HepG2 (cell line): ENCODE results near the gene NFKBIL1. TPM values are rescaled to one million over a fixed set of nuclear protein-coding genes. Genes with fewer than 3 reads are reported as not detected.

Experiments used
- ATAC-seq: fragments of 200-7000 bp; cut with Tn5 transposase; 3 replicates; pipeline ENCODE4 v1.9.1; 2020; ENCODE audit warnings: mild to moderate bottlenecking, moderate library complexity
- BruUV-seq: library from RNA; stranded (reverse); fragments of 400-500 nt; replicated peaks from 2 replicates; lab custom pipeline; 2021; lab: Mats Ljungman, UMichigan
- CTCF ChIA-PET: fragments of 300-600 bp; formaldehyde crosslinking; extraction: SDS; loops from one replicate; lab custom pipeline; 2021; ENCODE audit warnings: low total read pairs, inconsistent platforms, low intra/inter-chr PET ratio; lab: Yijun Ruan, JAX
- POLR2A ChIA-PET: fragments of 350-600 bp; sonication (Branson Sonifier 250); formaldehyde crosslinking; loops from one replicate; lab custom pipeline; 2020; ENCODE audit warnings: antibody characterized with exemption, inconsistent platforms; lab: Yijun Ruan, JAX
- DNase-seq: peaks from one replicate; pipeline ENCODE4 v3.0.0-alpha.2; 2015; ENCODE audit warnings: low spot score
- FAIRE-seq: peaks from 3 replicates; lab custom pipeline; 2011; peaks lifted over from hg19 to GRCh38; lab: Jason Lieb, UNC
- H2AFZ ChIP-seq: one replicate; pipeline ENCODE4 v1.6.1; 2011; ENCODE audit warnings: low read length, inconsistent platforms
- H3K27ac ChIP-seq: fragments of 300-600 bp; 3 replicates; pipeline ENCODE4 v1.8.0; 2011; ENCODE audit warnings: mixed run types, mild to moderate bottlenecking, mixed read lengths, low read length, inconsistent platforms; ENCODE audit not compliant: insufficient read depth; ENCODE audit errors: extremely low read length
- H3K27me3 ChIP-seq, 2 experiments: fragments of 200-600 bp in 1 of 2; 2 replicates in 1 of 2; 3 replicates in 1 of 2; pipeline versions ENCODE4 v1.6.0 to v1.8.0; 2011; ENCODE audit warnings: low read length in 2 of 2, mild to moderate bottlenecking in 2 of 2, moderate library complexity in 2 of 2, inconsistent platforms in 1 of 2; ENCODE audit not compliant: insufficient read depth in 2 of 2, control insufficient read depth in 1 of 2
- H3K36me3 ChIP-seq, 2 experiments: fragments of 200-600 bp in 1 of 2; replicated peaks in 1 of 2; 2 replicates in 1 of 2; 3 replicates in 1 of 2; pipeline versions ENCODE4 v1.5.1 to v1.8.0; 2011; ENCODE audit warnings: low read length in 2 of 2, inconsistent platforms in 1 of 2; ENCODE audit not compliant: insufficient read depth in 2 of 2, control insufficient read depth in 1 of 2
- H3K4me1 ChIP-seq: 2 replicates; pipeline ENCODE4 v1.5.1; 2012; ENCODE audit warnings: low read length, inconsistent platforms; ENCODE audit not compliant: insufficient read depth
- H3K4me2 ChIP-seq: 2 replicates; pipeline ENCODE4 v1.6.0; 2011; ENCODE audit warnings: low read depth, low read length, inconsistent platforms
- H3K4me3 ChIP-seq, 3 experiments: fragments of 200-600 bp in 1 of 3; sonication (generic), shearing (Covaris generic) in 1 of 3; replicated peaks in 1 of 3; 2 replicates each; pipeline ENCODE4 v1.5.1; 2011 to 2016; ENCODE audit warnings: low read length in 3 of 3, inconsistent platforms in 2 of 3, low read depth in 2 of 3, mild to moderate bottlenecking in 2 of 3, control low read depth in 1 of 3, mixed read lengths in 1 of 3; ENCODE audit not compliant: insufficient read depth in 1 of 3
- H3K79me2 ChIP-seq: one replicate; pipeline ENCODE4 v1.6.1; 2011; ENCODE audit warnings: low read length, inconsistent platforms; ENCODE audit not compliant: insufficient read depth
- H3K9ac ChIP-seq: 2 replicates; pipeline ENCODE4 v1.6.0; 2011; ENCODE audit warnings: mild to moderate bottlenecking, low read depth, low read length, inconsistent platforms; ENCODE audit not compliant: insufficient read depth
- H3K9me3 ChIP-seq: 2 replicates; pipeline ENCODE4 v1.5.1; 2012; ENCODE audit warnings: mild to moderate bottlenecking, low read length
- H4K20me1 ChIP-seq: 2 replicates; pipeline ENCODE4 v1.6.0; 2011; ENCODE audit warnings: inconsistent platforms, mild to moderate bottlenecking, low read length, moderate library complexity; ENCODE audit not compliant: insufficient read depth
- AGO2 ChIP-seq: fragments of 200-400 bp; formaldehyde crosslinking; optimal IDR thresholded peaks from 2 replicates; pipeline ENCODE3; 2017; ENCODE audit warnings: mild to moderate bottlenecking, low read depth, low read length, moderate library complexity
- ISX ChIP-seq: sonication (generic); formaldehyde crosslinking; conservative IDR thresholded peaks from 2 replicates; pipeline ENCODE4 v1.5.0; 2020; ENCODE audit warnings: missing genetic modification reagents
- SNAPC2 ChIP-seq: sonication (generic); formaldehyde crosslinking; IDR thresholded peaks from 2 replicates; pipeline ENCODE4 v1.8.1; 2022; ENCODE audit warnings: mild to moderate bottlenecking, missing genetic modification reagents
- SUZ12 ChIP-seq: fragments of 150-350 bp; IDR thresholded peaks from 2 replicates; pipeline ENCODE4 v1.6.1; 2014; ENCODE audit warnings: low read depth, low read length
- TBP ChIP-seq: sonication (generic); formaldehyde crosslinking; IDR thresholded peaks from 2 replicates; pipeline ENCODE4 v1.5.0; 2020; ENCODE audit warnings: missing genetic modification reagents
- ZNF329 ChIP-seq: sonication (generic); formaldehyde crosslinking; IDR thresholded peaks from 2 replicates; pipeline ENCODE4 v1.9.0; 2021; ENCODE audit warnings: low read depth, mild to moderate bottlenecking, missing genetic modification reagents
- ZNF713 ChIP-seq: sonication (generic); formaldehyde crosslinking; IDR thresholded peaks from 2 replicates; pipeline ENCODE4 v1.4.0; 2020; ENCODE audit warnings: mild to moderate bottlenecking, missing genetic modification reagents
- WGBS: methylation state at CpG from one replicate; pipeline ENCODE4 v1.1.6; 2017; ENCODE audit warnings: low lambda C conversion rate; 5-methylcytosine and 5-hydroxymethylcytosine counted together
- in situ Hi-C: cut with HindIII; loops from 2 replicates; pipeline ENCODE4 v1.10.0; 2017; ENCODE audit warnings: low pct_unique_long_range_greater_than_20kb; ENCODE audit not compliant: extremely low pct_ligation_motif_present
- intact Hi-C: fragments of 100-400 bp; cut with micrococcal nuclease; formaldehyde crosslinking; loops from one replicate; pipeline ENCODE4 v1.10.0; 2022; ENCODE audit not compliant: unreplicated experiment
- polyA plus RNA-seq, 8 experiments: library from polyadenylated mRNA; depleted of rRNA in 3 of 8; stranded (reverse) in 7 of 8; unstranded in 1 of 8; fragments of >200 nt; fragmentation: Illumina TruSeq in 4 of 8; extraction: Trizol in 4 of 8; gene quantifications; 2 replicates each; pipeline versions ENCODE4 v1.2.1 to v1.2.3, GENCODE V29; 2011 to 2016; ENCODE audit warnings: low read depth in 4 of 8, missing spikeins in 1 of 8, mixed read lengths in 1 of 8; ENCODE audit not compliant: insufficient read depth in 1 of 8
- total RNA-seq, 5 experiments: library from RNA; depleted of rRNA; stranded (reverse); fragments of >200 nt; fragmentation: Illumina TruSeq; extraction: Trizol; gene quantifications; 2 replicates each; pipeline ENCODE4 v1.2.3, GENCODE V29; 2016; ENCODE audit warnings: low read depth in 1 of 5

NFKBIL1 gene
- total and polyA plus RNA-seq, 2 of the 13 experiments (the other 11 are each of a cell fraction or from before 2014, with no cell fraction given) = 9.7 to 19.5 TPM

- in situ Hi-C loops = no loop called here
- ATAC-seq = no peak
- POLR2A ChIA-PET = no interaction called here
- 93% methylated on average over 8 of the region's 8 CpGs for WGBS
- peaks cover 21 to 47% of the 10 kb centered on the region in 2 experiments; a peak in 4 of 5 replicates for H3K36me3 ChIP-seq
- CTCF ChIA-PET = no interaction called here
- H3K4me1 ChIP-seq = no peaks in the 10 kb centered on the region
- no peak for DNase-seq
- H3K27ac ChIP-seq = no peak overlapping the region
- no TSS peak for BruUV-seq
- H3K27me3 ChIP-seq = no peaks in the 10 kb centered on the region
- no peak overlapping the region for H2AFZ ChIP-seq
- H3K79me2 ChIP-seq = no peaks in the 10 kb centered on the region
- no peaks in the 10 kb centered on the region for H4K20me1 ChIP-seq
- no peak overlapping the region for H3K4me2 ChIP-seq
- no peak for FAIRE-seq
- H3K9me3 ChIP-seq = no peaks in the 10 kb centered on the region
- TF ChIP-seq TBP (CRISPR knock-in tag) = no peak
- no peak for TF ChIP-seq SUZ12
- no peak for TF ChIP-seq SNAPC2 (CRISPR knock-in tag)
- no peak for TF ChIP-seq ISX (CRISPR knock-in tag)
- peak; percentile 65 for TF ChIP-seq AGO2
- no peak for TF ChIP-seq ZNF713 (CRISPR knock-in tag)
- no peak overlapping the region for H3K4me3 ChIP-seq
- H3K9ac ChIP-seq = no peak overlapping the region
- intact Hi-C loops = no loop called here
These were observed 10.9 kb downstream of the NFKBIL1 start for GRCh38 chr6:31558318-31558625.

- Histone ChIP-seq H3K4me1 (no peaks in the 10 kb centered on the region), H3K79me2 (no peaks in the 10 kb centered on the region), H3K27ac (no peak overlapping the region), H2AFZ (no peak overlapping the region), H3K27me3 (no peaks in the 10 kb centered on the region)
- in situ Hi-C loops = no loop called here
- TF ChIP-seq AGO2 = peak; percentile 4
- TF ChIP-seq ZNF329 (CRISPR knock-in tag) = no peak
- TF ChIP-seq, all 625 proteins: peak for 1
- no peak overlapping the region for H3K4me2 ChIP-seq
- DNase-seq = no peak
- H3K4me3 ChIP-seq = no peak overlapping the region
- peaks cover 21 to 42% of the 10 kb centered on the region in 2 experiments; a peak in 4 of 5 replicates for H3K36me3 ChIP-seq
- no TSS peak for BruUV-seq
- CTCF ChIA-PET = no interaction called here
- FAIRE-seq = no peak
- no peaks in the 10 kb centered on the region for H3K9me3 ChIP-seq
- POLR2A ChIA-PET = no interaction called here
- H4K20me1 ChIP-seq = no peaks in the 10 kb centered on the region
- 96% methylated on average over 14 of the region's 14 CpGs for WGBS
- ATAC-seq = no peak
- intact Hi-C loops = no loop called here
- no peak overlapping the region for H3K9ac ChIP-seq
These were observed 11.5 kb downstream of the NFKBIL1 start for GRCh38 chr6:31558631-31559500.
